Measurements from ENCODE around the gene EDN2.

The EDN2 gene

DNA sequence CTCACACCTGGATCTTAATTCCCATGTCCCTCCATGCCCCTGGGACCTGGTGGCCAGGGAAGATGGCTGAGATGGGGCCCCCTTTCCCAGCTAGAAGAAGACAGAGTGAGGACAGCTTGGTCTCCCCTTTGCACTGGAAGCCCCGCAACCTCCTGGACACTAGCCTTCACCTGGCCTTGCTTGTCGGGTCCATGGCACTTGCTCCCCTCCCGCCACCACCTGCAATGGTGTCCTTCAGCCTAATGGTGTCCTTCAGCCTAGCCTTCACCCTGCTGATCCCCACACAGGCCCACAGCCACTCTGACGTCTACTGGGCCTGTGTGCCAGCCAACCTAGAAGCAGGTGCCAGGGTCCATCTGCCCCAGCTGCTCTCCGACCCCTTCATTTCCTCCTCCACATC, 45.9 kb upstream of the EDN2 start (continued):
- TF ChIP-seq, protein P1, sequence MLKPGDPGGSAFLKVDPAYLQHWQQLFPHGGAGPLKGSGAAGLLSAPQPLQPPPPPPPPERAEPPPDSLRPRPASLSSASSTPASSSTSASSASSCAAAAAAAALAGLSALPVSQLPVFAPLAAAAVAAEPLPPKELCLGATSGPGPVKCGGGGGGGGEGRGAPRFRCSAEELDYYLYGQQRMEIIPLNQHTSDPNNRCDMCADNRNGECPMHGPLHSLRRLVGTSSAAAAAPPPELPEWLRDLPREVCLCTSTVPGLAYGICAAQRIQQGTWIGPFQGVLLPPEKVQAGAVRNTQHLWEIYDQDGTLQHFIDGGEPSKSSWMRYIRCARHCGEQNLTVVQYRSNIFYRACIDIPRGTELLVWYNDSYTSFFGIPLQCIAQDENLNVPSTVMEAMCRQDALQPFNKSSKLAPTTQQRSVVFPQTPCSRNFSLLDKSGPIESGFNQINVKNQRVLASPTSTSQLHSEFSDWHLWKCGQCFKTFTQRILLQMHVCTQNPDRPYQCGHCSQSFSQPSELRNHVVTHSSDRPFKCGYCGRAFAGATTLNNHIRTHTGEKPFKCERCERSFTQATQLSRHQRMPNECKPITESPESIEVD (tag by site-specific recombination; IDR thresholded peaks at IDR 0.05), result no peak
- TF ChIP-seq, protein P2, sequence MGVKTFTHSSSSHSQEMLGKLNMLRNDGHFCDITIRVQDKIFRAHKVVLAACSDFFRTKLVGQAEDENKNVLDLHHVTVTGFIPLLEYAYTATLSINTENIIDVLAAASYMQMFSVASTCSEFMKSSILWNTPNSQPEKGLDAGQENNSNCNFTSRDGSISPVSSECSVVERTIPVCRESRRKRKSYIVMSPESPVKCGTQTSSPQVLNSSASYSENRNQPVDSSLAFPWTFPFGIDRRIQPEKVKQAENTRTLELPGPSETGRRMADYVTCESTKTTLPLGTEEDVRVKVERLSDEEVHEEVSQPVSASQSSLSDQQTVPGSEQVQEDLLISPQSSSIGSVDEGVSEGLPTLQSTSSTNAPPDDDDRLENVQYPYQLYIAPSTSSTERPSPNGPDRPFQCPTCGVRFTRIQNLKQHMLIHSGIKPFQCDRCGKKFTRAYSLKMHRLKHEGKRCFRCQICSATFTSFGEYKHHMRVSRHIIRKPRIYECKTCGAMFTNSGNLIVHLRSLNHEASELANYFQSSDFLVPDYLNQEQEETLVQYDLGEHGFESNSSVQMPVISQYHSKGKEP (tag by site-specific recombination; IDR thresholded peaks at IDR 0.05), result no peak
- no peak for TF ChIP-seq KLF10 (tag by site-specific recombination; IDR thresholded peaks at IDR 0.05)

- Histone ChIP-seq H3K27ac (ENCODE audit: extremely low read depth, low read depth, low read length) (no peak overlapping the region), H3K36me3 (ENCODE audit: control insufficient read depth in 2 of 2, insufficient read depth in 1 of 2, low read length in 2 of 2) (no peaks in the 10 kb centered on the region), H3K4me1 (ENCODE audit: control insufficient read depth, insufficient read depth, low read length) (no peaks in the 10 kb centered on the region), H3K4me3 (ENCODE audit: low read depth, low read length) (no peak overlapping the region), H3K9me3 (ENCODE audit: control insufficient read depth, insufficient read depth, low read depth, low read length) (no peaks in the 10 kb centered on the region)
- CTCF ChIA-PET, result no interaction called here
- POLR2A ChIA-PET, result no interaction called here
- TF ChIP-seq, protein P3, sequence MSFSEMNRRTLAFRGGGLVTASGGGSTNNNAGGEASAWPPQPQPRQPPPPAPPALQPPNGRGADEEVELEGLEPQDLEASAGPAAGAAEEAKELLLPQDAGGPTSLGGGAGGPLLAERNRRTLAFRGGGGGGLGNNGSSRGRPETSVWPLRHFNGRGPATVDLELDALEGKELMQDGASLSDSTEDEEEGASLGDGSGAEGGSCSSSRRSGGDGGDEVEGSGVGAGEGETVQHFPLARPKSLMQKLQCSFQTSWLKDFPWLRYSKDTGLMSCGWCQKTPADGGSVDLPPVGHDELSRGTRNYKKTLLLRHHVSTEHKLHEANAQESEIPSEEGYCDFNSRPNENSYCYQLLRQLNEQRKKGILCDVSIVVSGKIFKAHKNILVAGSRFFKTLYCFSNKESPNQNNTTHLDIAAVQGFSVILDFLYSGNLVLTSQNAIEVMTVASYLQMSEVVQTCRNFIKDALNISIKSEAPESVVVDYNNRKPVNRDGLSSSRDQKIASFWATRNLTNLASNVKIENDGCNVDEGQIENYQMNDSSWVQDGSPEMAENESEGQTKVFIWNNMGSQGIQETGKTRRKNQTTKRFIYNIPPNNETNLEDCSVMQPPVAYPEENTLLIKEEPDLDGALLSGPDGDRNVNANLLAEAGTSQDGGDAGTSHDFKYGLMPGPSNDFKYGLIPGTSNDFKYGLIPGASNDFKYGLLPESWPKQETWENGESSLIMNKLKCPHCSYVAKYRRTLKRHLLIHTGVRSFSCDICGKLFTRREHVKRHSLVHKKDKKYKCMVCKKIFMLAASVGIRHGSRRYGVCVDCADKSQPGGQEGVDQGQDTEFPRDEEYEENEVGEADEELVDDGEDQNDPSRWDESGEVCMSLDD (tag by site-specific recombination; IDR thresholded peaks at IDR 0.05), result peak; percentile 29; the same call in 1 of the 2 replicates
- TF ChIP-seq EGR2 (tag by site-specific recombination; IDR thresholded peaks at IDR 0.05; ENCODE audit: low read depth) (peak; percentile 69; the same call in 1 of the 2 replicates), PRDM10 (tag by site-specific recombination; IDR thresholded peaks at IDR 0.05) (no peak), KLF1 (tag by site-specific recombination; IDR thresholded peaks at IDR 0.05) (peak; percentile 8; the same call in 1 of the 2 replicates), ZFHX2 (tag by site-specific recombination; conservative IDR thresholded peaks at IDR 0.05) (peak; percentile 69)
- TF ChIP-seq, protein P4, sequence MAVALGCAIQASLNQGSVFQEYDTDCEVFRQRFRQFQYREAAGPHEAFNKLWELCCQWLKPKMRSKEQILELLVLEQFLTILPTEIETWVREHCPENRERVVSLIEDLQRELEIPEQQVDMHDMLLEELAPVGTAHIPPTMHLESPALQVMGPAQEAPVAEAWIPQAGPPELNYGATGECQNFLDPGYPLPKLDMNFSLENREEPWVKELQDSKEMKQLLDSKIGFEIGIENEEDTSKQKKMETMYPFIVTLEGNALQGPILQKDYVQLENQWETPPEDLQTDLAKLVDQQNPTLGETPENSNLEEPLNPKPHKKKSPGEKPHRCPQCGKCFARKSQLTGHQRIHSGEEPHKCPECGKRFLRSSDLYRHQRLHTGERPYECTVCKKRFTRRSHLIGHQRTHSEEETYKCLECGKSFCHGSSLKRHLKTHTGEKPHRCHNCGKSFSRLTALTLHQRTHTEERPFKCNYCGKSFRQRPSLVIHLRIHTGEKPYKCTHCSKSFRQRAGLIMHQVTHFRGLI (tag by site-specific recombination; IDR thresholded peaks at IDR 0.05), result no peak
Observed at GRCh38 chr1:41529621-41530395, 45.3 kb upstream of the EDN2 start.

Data from HEK293 (cell line).